GM12892 (cell line): Measurements from ENCODE around the gene GOT1.

Experiments used
- POLR2A ChIP-seq: IDR thresholded peaks from 2 replicates; pipeline ENCODE4 v1.6.1; 2011; ENCODE audit warnings: low read depth, low read length, control low read depth
- POLR2AphosphoS5 ChIP-seq: IDR thresholded peaks from 2 replicates; pipeline ENCODE4 v1.6.1; 2011; ENCODE audit warnings: low read depth, low read length, control low read depth
- TAF1 ChIP-seq: IDR thresholded peaks from 2 replicates; pipeline ENCODE4 v1.6.1; 2011; ENCODE audit warnings: low read depth, mild to moderate bottlenecking, control low read depth, low read length, borderline replicate concordance

DNA sequence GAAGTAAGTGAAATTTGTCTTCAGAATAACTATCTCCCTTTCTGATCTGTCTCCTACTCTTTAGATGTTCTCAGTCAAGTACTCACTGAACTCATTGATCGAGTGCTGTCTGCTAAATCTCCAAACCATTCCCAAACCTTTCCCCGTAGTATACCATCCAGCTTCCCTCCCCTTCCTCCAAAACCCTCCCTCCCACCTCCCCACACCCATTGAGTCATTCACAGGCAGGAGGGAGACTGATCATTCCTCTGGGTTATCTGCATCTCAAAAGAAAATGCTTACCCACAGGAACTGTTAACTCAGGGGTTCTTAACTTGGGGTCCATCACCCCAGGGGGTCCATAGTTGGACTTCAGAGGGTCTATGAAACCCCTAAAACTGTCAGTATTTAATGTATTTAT is 37.4 kb downstream of the GOT1 start:
- no peak for TF ChIP-seq POLR2A
- no peak for TF ChIP-seq POLR2AphosphoS5
- no peak for TF ChIP-seq TAF1
